KMS-11 (cell line): ENCODE results near the gene DSCAML1.

Experiments used
- H2AFZ ChIP-seq: fragments of 200-600 bp; sonication (generic); 2 replicates; pipeline ENCODE4 v1.6.1; 2016; ENCODE audit warnings: antibody characterized with exemption, mixed run types, low read depth
- H3K27ac ChIP-seq: fragments of 200-600 bp; sonication (generic); 2 replicates; pipeline ENCODE4 v1.6.1; 2016; ENCODE audit warnings: mild to moderate bottlenecking, mixed run types
- H3K27me3 ChIP-seq: fragments of 200-600 bp; sonication (generic); 2 replicates; pipeline ENCODE4 v1.6.1; 2017; ENCODE audit warnings: mild to moderate bottlenecking, low read depth, mixed run types, moderate library complexity; ENCODE audit not compliant: insufficient read depth
- H3K36me3 ChIP-seq: fragments of 200-600 bp; sonication (generic); 2 replicates; pipeline ENCODE4 v1.6.1; 2017; ENCODE audit warnings: mild to moderate bottlenecking, mixed run types; ENCODE audit not compliant: insufficient read depth
- H3K4me1 ChIP-seq: fragments of 200-600 bp; sonication (generic); 2 replicates; pipeline ENCODE4 v1.6.1; 2016; ENCODE audit warnings: mild to moderate bottlenecking, low read depth, mixed run types; ENCODE audit not compliant: poor library complexity, severe bottlenecking
- H3K4me2 ChIP-seq: fragments of 200-600 bp; sonication (generic); 2 replicates; pipeline ENCODE4 v1.7.0; 2016; ENCODE audit warnings: mild to moderate bottlenecking, mixed run types
- H3K4me3 ChIP-seq: fragments of 200-600 bp; sonication (generic); IDR thresholded peaks from 2 replicates; pipeline ENCODE4 v1.6.1; 2017; ENCODE audit warnings: low read depth, low read length, mixed read lengths; ENCODE audit not compliant: insufficient read depth
- H3K79me2 ChIP-seq: fragments of 200-600 bp; sonication (generic); 2 replicates; pipeline ENCODE4 v1.6.1; 2016; ENCODE audit warnings: low read depth, mixed run types; ENCODE audit not compliant: insufficient read depth
- H3K9ac ChIP-seq: fragments of 200-600 bp; sonication (generic); 2 replicates; pipeline ENCODE4 v1.6.1; 2016; ENCODE audit warnings: mild to moderate bottlenecking, mixed run types
- H4K20me1 ChIP-seq: fragments of 200-600 bp; sonication (generic); 2 replicates; pipeline ENCODE4 v1.6.1; 2016; ENCODE audit warnings: mild to moderate bottlenecking, mixed run types; ENCODE audit not compliant: insufficient read depth
- TF ChIP-seq, protein P1 (sequence below): fragments of 200-600 bp; sonication (generic); conservative IDR thresholded peaks from 2 replicates; pipeline ENCODE4 v1.6.1; 2017; ENCODE audit warnings: low read depth, mild to moderate bottlenecking, antibody characterized with exemption, low read length, moderate library complexity, mixed read lengths

Gene DSCAML1

DNA sequence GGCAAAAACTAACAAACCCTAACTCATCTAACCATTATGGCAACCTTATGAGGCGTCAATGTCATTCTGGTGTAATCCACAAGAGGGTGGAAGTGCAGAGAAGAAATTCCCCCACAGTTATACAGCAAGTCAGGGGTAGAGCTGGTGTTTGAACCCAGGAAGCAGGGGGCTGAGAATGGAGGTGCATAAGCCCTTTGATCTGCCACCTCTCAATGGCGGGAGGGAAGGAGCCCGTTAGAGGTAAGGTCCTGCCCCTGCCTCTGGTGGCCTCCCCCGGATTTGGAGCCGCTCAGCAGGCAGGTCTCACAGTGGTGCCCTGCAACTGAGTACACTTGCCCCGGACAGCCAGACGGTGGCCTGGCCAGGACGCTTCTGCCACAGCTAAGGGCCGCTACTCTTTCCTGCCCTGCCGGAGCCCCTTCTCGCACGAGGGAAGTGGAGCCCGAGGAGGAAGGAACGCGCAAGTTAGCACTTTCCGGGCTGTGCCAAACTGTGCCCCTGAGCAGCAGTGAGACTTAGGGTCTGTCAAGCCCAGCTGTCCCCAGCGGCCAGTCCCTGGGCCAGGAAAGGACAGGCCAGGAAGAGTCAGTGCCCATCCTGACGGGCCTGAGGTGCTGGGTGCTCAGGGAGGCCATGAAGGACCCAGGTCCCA, 26.4 kb upstream of the DSCAML1 start:
- no peaks in the 10 kb centered on the region for H3K79me2 ChIP-seq
- no peak overlapping the region for H3K9ac ChIP-seq
- H3K27ac ChIP-seq, result no peak overlapping the region
- no peak overlapping the region for H3K4me2 ChIP-seq
- H4K20me1 ChIP-seq, result no peaks in the 10 kb centered on the region
- no peak overlapping the region for H2AFZ ChIP-seq
- H3K4me3 ChIP-seq, result no peak overlapping the region
- H3K27me3 ChIP-seq, result no peaks in the 10 kb centered on the region
- H3K36me3 ChIP-seq, result no peaks in the 10 kb centered on the region
- TF ChIP-seq, protein P1, sequence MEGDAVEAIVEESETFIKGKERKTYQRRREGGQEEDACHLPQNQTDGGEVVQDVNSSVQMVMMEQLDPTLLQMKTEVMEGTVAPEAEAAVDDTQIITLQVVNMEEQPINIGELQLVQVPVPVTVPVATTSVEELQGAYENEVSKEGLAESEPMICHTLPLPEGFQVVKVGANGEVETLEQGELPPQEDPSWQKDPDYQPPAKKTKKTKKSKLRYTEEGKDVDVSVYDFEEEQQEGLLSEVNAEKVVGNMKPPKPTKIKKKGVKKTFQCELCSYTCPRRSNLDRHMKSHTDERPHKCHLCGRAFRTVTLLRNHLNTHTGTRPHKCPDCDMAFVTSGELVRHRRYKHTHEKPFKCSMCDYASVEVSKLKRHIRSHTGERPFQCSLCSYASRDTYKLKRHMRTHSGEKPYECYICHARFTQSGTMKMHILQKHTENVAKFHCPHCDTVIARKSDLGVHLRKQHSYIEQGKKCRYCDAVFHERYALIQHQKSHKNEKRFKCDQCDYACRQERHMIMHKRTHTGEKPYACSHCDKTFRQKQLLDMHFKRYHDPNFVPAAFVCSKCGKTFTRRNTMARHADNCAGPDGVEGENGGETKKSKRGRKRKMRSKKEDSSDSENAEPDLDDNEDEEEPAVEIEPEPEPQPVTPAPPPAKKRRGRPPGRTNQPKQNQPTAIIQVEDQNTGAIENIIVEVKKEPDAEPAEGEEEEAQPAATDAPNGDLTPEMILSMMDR, result no peak
- peaks cover under 1% of the 10 kb centered on the region for H3K4me1 ChIP-seq

DNA sequence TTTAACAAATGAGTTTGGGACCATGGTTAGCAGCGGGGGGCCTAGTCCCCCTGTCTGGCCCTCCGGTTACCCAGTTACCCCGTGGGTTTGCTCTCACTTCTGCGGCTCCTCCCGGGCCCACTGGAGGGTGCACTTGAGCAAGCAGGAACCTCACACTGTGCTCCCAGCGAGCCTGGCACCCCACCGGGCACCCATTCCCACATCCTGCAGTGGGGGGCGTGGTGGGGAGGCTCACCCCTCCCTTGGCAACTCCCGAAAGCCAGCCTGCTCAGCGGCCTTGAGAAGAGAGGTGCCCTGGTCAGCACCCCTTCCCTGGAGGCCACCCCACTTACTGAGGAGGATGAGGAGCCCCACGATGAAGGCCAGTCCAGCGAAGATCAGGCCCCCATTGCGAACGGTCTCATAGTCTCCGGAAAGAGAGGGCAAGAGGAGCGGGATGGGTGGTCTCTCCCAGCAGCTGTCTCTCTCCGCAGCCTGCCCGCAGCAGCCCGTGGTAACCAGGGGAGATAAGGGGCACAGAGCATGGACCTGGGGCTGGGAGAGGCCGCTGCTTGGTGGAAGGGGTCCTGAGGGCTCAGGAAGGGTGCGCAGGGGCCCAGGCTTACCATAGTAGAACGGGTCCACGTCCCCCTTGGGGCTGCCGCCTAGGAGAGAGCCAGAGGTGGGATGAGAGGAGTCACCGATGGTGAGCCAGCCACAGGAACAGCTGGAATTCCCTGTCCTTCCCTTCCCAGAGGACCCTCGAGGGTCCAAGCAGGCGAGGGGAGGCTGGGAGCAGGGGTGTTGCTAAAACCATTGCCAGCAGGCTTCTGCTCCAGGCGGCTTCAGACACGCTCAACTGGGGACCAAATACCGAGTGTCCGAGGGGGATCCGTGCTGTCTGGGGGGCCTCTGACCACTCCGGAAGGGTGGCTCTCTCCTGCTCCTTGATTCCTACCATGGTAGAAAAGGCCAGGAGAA, 25.3 kb upstream of the DSCAML1 start:
- no peaks in the 10 kb centered on the region for H3K79me2 ChIP-seq
- no peak overlapping the region for H3K4me3 ChIP-seq
- peaks cover 11% of the 10 kb centered on the region for H3K4me1 ChIP-seq
- peak overlapping the region; percentile 34; the same call in 1 of the 2 replicates for H2AFZ ChIP-seq
- no peaks in the 10 kb centered on the region for H3K27me3 ChIP-seq
- H4K20me1 ChIP-seq, result no peaks in the 10 kb centered on the region
- H3K36me3 ChIP-seq, result no peaks in the 10 kb centered on the region
- TF ChIP-seq, protein P1, result peak; percentile 80
- no peak overlapping the region for H3K4me2 ChIP-seq
- H3K27ac ChIP-seq, result no peak overlapping the region
- no peak overlapping the region for H3K9ac ChIP-seq

DNA sequence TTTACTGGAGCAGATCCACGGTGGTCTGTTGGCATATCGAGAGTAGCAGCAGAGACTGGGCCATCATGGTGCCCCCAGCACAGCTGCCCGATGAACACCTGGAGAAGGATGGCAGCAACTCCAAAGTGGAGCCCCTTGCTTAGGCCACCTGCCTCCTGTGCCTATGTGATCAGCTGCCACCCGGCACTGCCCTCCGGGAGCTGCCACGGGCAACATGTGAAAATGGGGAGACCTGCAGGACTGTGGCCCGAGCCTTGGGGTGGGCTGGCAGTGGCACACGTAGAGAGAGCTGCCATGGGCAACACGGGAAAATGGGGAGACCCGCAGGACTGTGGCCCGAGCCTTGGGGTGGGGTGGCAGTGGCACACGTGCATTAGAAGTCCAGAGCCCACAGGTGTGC, 24.4 kb upstream of the DSCAML1 start:
- no peak overlapping the region for H2AFZ ChIP-seq
- no peak overlapping the region for H3K9ac ChIP-seq
- peaks cover 20% of the 10 kb centered on the region for H3K4me1 ChIP-seq
- H3K27ac ChIP-seq, result no peak overlapping the region
- no peaks in the 10 kb centered on the region for H3K79me2 ChIP-seq
- no peak overlapping the region for H3K4me2 ChIP-seq
- TF ChIP-seq, protein P1, result no peak
- no peaks in the 10 kb centered on the region for H3K27me3 ChIP-seq
- H3K36me3 ChIP-seq, result no peaks in the 10 kb centered on the region
- no peaks in the 10 kb centered on the region for H4K20me1 ChIP-seq
- no peak overlapping the region for H3K4me3 ChIP-seq

DNA sequence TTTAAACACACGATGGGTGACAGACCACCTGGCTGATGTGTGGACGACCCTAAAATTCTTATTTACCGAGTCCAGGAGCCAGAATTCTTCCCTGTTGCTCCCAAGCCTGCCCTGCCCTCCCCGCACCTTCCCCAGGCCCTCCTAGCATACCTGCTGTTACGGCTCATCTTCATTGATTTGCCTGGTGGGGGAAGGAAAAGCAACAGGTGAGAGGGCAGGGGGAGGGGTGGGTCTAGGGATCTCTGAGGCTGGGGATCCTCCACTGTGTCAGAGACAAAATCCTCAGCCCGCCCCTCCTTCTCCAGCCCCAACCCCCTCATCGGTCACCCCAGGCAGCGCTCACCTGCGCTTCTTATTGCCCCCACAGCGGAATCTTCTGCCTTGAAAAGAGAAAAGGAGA, 23.5 kb upstream of the DSCAML1 start:
- TF ChIP-seq, protein P1, result no peak
- Histone ChIP-seq H2AFZ (no peak overlapping the region), H3K36me3 (no peaks in the 10 kb centered on the region), H3K27ac (no peak overlapping the region), H3K9ac (no peak overlapping the region), H4K20me1 (no peaks in the 10 kb centered on the region), H3K4me1 (peaks cover 29% of the 10 kb centered on the region), H3K27me3 (no peaks in the 10 kb centered on the region), H3K79me2 (no peaks in the 10 kb centered on the region), H3K4me2 (no peak overlapping the region), H3K4me3 (no peak overlapping the region)
